ENCODE measurements around the gene HNRNPD.

DNA sequence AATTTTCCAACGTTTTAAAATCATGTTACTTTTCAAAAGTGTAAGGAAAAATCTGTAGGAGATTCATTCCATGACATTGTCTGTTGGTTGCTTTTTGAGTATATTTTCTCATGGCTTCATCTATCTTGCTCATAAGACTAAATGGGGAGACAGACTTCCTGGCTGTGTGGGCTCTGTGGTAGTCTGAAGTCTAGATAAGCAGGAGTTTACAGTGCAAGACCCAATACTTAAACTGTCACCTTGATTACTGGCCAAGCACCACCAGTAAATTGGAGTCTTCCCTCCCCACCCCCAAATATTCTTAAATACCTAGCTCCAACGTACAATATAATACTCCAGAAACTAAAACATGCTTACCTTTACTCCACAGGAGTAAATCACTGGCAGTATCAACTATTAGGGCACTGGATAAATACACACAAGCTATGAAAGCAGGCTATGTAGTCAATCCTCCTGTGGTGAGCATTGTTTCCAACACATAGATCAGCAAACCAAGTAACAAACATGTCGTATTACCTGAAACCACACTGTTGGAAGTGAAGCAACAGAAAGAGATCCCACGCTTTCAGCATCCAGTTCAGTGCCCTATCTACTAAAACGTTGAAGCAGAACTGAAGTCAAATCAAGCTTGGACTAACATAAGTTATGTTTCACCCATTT is 6.2 kb downstream of the HNRNPD start:
- TF ChIP-seq POLR2A (IDR thresholded peaks at IDR 0.05), result no peak
- TF ChIP-seq, protein P1, sequence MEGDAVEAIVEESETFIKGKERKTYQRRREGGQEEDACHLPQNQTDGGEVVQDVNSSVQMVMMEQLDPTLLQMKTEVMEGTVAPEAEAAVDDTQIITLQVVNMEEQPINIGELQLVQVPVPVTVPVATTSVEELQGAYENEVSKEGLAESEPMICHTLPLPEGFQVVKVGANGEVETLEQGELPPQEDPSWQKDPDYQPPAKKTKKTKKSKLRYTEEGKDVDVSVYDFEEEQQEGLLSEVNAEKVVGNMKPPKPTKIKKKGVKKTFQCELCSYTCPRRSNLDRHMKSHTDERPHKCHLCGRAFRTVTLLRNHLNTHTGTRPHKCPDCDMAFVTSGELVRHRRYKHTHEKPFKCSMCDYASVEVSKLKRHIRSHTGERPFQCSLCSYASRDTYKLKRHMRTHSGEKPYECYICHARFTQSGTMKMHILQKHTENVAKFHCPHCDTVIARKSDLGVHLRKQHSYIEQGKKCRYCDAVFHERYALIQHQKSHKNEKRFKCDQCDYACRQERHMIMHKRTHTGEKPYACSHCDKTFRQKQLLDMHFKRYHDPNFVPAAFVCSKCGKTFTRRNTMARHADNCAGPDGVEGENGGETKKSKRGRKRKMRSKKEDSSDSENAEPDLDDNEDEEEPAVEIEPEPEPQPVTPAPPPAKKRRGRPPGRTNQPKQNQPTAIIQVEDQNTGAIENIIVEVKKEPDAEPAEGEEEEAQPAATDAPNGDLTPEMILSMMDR (IDR thresholded peaks at IDR 0.05), result no peak

All from Peyer's patch (tissue), 4 donors.